SK-N-MC (cell line): ENCODE measurements around the gene NRXN3.

Experiments
- EZH2 ChIP-seq: fragments of 200-600 bp; sonication (generic); IDR thresholded peaks from one replicate; pipeline ENCODE4 v1.6.1; 2017; ENCODE audit warnings: antibody characterized with exemption
- FOXP2 ChIP-seq: optimal IDR thresholded peaks from 2 replicates; pipeline ENCODE3; 2011; ENCODE audit warnings: mild to moderate bottlenecking, moderate library complexity; ENCODE audit not compliant: insufficient read depth; ENCODE audit errors: extremely low read length, control extremely low read depth
- POLR2AphosphoS5 ChIP-seq: IDR thresholded peaks from 2 replicates; pipeline ENCODE4 v1.6.1; 2012; ENCODE audit warnings: mild to moderate bottlenecking, low read depth, low read length, borderline replicate concordance

DNA sequence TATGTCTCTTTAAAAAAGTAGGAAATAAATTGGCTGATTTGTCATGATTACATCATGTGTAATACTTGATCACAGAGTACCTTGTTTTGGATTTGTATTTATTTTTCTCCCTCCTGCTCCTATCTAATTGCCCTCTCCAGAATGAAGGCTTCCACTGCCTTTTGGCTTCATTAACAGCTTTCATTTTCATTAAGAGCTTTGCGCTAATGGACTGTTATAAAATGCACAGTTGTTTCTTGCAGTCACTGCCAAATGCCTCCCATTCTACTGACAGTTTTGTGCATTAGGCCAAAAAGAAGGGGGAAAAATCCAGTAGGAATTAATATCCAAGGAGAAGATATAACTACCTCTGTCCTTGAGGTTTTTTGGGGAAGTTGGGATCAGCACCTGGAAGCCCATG is 159.2 kb downstream of the NRXN3 start:
- no peak for TF ChIP-seq EZH2
- no peak for TF ChIP-seq POLR2AphosphoS5
- TF ChIP-seq FOXP2 = no peak
